ENCODE data around the gene GAGE10. TPM values are rescaled to one million over a fixed set of nuclear protein-coding genes. Genes with fewer than 3 reads are reported as not detected.

Gene GAGE10
- total and polyA plus RNA-seq, 2 of the 8 experiments (the other 6 are each of a cell fraction or from before 2014, with no cell fraction given): not detected

DNA sequence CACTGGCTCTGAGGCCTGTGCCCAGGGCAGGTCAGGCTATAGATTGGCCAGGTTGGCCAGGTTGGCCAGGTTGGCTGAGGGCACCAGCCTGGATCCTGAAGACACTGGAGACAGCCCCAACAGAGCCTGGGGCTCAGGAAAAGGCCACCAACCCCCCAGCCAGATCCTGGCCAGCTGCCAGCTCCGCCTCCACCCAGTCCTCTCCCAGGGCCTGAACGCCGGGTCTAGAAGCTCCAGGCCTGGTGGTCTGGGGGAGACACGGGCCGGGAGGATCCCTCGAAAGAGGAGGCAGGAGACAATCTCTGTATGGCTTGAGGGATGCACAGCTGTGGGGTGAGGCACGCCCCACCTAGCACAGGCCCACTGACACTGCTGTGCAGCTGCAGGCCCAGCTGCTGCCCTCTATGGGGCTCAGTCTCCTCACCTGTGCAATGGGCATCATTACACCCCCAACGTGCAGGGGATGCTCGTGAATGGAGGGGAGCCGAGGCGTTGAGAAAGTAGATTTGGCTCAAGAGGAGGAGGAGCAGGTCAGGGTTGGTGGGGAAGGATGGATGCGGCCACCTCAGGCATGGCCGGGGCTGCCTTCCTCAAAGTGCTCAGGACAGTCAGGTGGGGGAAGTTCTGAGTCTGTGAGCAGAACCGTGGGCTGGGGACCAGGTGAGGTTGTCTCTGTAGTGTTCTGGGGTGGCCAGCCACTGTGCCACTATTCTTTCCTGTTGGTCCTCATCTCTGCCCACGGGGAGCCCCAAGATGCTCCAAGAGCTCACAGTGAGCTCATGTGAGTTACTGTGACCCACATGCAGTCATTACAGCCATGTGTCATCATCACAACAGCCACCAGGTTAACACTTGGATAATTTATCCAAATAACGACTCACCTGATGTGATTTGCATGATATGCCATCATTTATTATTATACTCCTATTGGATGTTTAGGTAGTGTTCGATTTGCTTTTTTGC is 10.8 kb upstream of the GAGE10 start:
- no peaks in the 10 kb centered on the region for H4K20me1 ChIP-seq (replicated peaks in 1 of 2; ENCODE audit: control insufficient read depth in 1 of 2, insufficient read depth in 2 of 2, low read length in 2 of 2)
- no peak overlapping the region for H2AFZ ChIP-seq (ENCODE audit: low read length)
- no peaks in the 10 kb centered on the region for H3K79me1 ChIP-seq (ENCODE audit: low read depth, low read length)
- no peak overlapping the region for H3K23ac ChIP-seq (ENCODE audit: insufficient read length)
- no peak overlapping the region for H2BK5ac ChIP-seq (ENCODE audit: low read depth, low read length)
- H3K4me2 ChIP-seq (ENCODE audit: insufficient read depth in 1 of 2, low read depth in 2 of 2, low read length in 2 of 2): no peak overlapping the region
- H2BK12ac ChIP-seq (ENCODE audit: low read depth, low read length): no peak overlapping the region
- H2AK5ac ChIP-seq (ENCODE audit: low read depth, low read length): no peak overlapping the region
- no peak overlapping the region for H2BK20ac ChIP-seq (ENCODE audit: low read length)
- H3K56ac ChIP-seq (replicated peaks; ENCODE audit: insufficient read length, low read depth, low read length): no peak overlapping the region
- FAIRE-seq (no peak), DNase-seq (ENCODE audit: low read depth in 1 of 2, low spot score in 2 of 2) (no peak)
- H2BK120ac ChIP-seq (replicated peaks; ENCODE audit: low read depth, low read length): no peak overlapping the region
- H4K91ac ChIP-seq (replicated peaks; ENCODE audit: insufficient read length, low read length): no peak overlapping the region
- H3K4me3 ChIP-seq (ENCODE audit: extremely low read depth in 1 of 4, insufficient read depth in 2 of 4, low read depth in 3 of 4, low read length in 4 of 4): no peak overlapping the region
- no peak overlapping the region for H3K18ac ChIP-seq (ENCODE audit: extremely low read depth, low read length)
- no peak overlapping the region for H2BK15ac ChIP-seq (ENCODE audit: low read length)
- no peaks in the 10 kb centered on the region for H3K27me3 ChIP-seq (replicated peaks in 1 of 4; ENCODE audit: control insufficient read depth in 3 of 4, extremely low read depth in 1 of 4, insufficient read depth in 3 of 4, low read length in 3 of 4)
- no peak overlapping the region for H3K9ac ChIP-seq (replicated peaks in 1 of 4; ENCODE audit: extremely low read depth in 1 of 4, low read depth in 3 of 4, low read length in 3 of 4)
- H3K27ac ChIP-seq (ENCODE audit: low read depth, low read length): no peak overlapping the region
- no peaks in the 10 kb centered on the region for H3K79me2 ChIP-seq (ENCODE audit: control insufficient read depth in 1 of 2, insufficient read depth in 2 of 2, low read length in 2 of 2)
- CTCF ChIA-PET (ENCODE audit: partially characterized antibody): interaction anchor here (1.1 to 1.9 kb wide), 9 partner anchors 13 to 549 kb away, joined by 3 to 7 read pairs (median 4); no protein-coding TSS in a partner anchor
- no peaks in the 10 kb centered on the region for H3K23me2 ChIP-seq (ENCODE audit: low read depth, low read length)
- no peaks in the 10 kb centered on the region for H3K36me3 ChIP-seq (ENCODE audit: control insufficient read depth in 2 of 4, insufficient read depth in 4 of 4, low read length in 3 of 4)
- H3K9me3 ChIP-seq (ENCODE audit: insufficient read depth in 2 of 2, low read depth in 1 of 2, low read length in 1 of 2): no peaks in the 10 kb centered on the region
- H4K8ac ChIP-seq (ENCODE audit: extremely low read depth, insufficient read depth, low read length): no peak overlapping the region
- POLR2A ChIA-PET (ENCODE audit: partially characterized antibody): no interaction called here
- H3K14ac ChIP-seq (ENCODE audit: insufficient read length): no peak overlapping the region
- 80% methylated on average over 12 of the region's 17 CpGs; no CpG with 5 or more reads in 1 of the 2 experiments for WGBS, 2 experiments (ENCODE audit: extremely low coverage in 1 of 2, insufficient coverage in 1 of 2, insufficient read length in 1 of 2, insufficient replicate concordance in 2 of 2, low coverage in 1 of 2, low lambda C conversion rate in 2 of 2, missing lambda C conversion rate in 1 of 2)
- TF ChIP-seq KDM1A (IDR thresholded peaks at IDR 0.05; ENCODE audit: borderline replicate concordance, low read length): peak; percentile 29; the same call in 1 of the 2 replicates
- no peak for TF ChIP-seq ZNF274 (IDR thresholded peaks at IDR 0.05; ENCODE audit: borderline replicate concordance, extremely low read depth, low read length)
- TF ChIP-seq RNF2 (IDR thresholded peaks at IDR 0.05; ENCODE audit: borderline replicate concordance, low read depth, low read length, missing control alignments, poor library complexity, severe bottlenecking): no peak
- H3K4ac ChIP-seq (replicated peaks; ENCODE audit: insufficient read length, low read depth, low read length): no peak overlapping the region
- no peak overlapping the region for H4K5ac ChIP-seq (ENCODE audit: insufficient read length, low read depth, low read length)
- H3K4me1 ChIP-seq (replicated peaks in 1 of 4; ENCODE audit: control insufficient read depth in 3 of 4, insufficient read depth in 4 of 4, low read length in 3 of 4): no peaks in the 10 kb centered on the region

Data from H1 (cell line).